Glutamatergic neuron (in vitro differentiated cells): ENCODE results near the gene SHH. TPM values are rescaled to one million over a fixed set of nuclear protein-coding genes. Genes with fewer than 3 reads are reported as not detected.

ENCODE experiments used
- DNase-seq: peaks from one replicate; pipeline ENCODE4 v3.0.0; 2022
- H3K27ac Mint-ChIP-seq: one replicate; pipeline ENCODE4 v1.8.0; 2020; ENCODE audit warnings: mild to moderate bottlenecking, mixed read lengths, inconsistent platforms; ENCODE audit not compliant: unreplicated experiment
- H3K27me3 Mint-ChIP-seq: one replicate; pipeline ENCODE4 v1.8.0; 2020; ENCODE audit warnings: mild to moderate bottlenecking, moderate library complexity, mixed read lengths, inconsistent platforms; ENCODE audit not compliant: unreplicated experiment
- H3K36me3 Mint-ChIP-seq: one replicate; pipeline ENCODE4 v1.8.0; 2020; ENCODE audit warnings: mild to moderate bottlenecking, mixed read lengths, inconsistent platforms; ENCODE audit not compliant: unreplicated experiment
- H3K4me1 Mint-ChIP-seq: one replicate; pipeline ENCODE4 v1.8.0; 2020; ENCODE audit warnings: mild to moderate bottlenecking, low read depth, mixed read lengths, inconsistent platforms; ENCODE audit not compliant: unreplicated experiment
- H3K4me3 Mint-ChIP-seq: one replicate; pipeline ENCODE4 v1.8.0; 2020; ENCODE audit warnings: mild to moderate bottlenecking, mixed read lengths, inconsistent platforms; ENCODE audit not compliant: unreplicated experiment
- H3K9me3 Mint-ChIP-seq: one replicate; pipeline ENCODE4 v1.8.0; 2020; ENCODE audit warnings: mild to moderate bottlenecking, moderate library complexity, mixed read lengths, inconsistent platforms; ENCODE audit not compliant: unreplicated experiment
- CTCF ChIP-seq: fragments of 200-600 bp; sonication (generic); IDR thresholded peaks from one replicate; pipeline ENCODE4 v1.5.0; 2021; ENCODE audit not compliant: partially characterized antibody, unreplicated experiment
- total RNA-seq: library from RNA; stranded (reverse); fragmentation: NEBNext Ultra II Directional; extraction: Animal tissue kit (Norgen Biotek cat#: 25700); gene quantifications from one replicate; pipeline ENCODE4 v1.2.1, GENCODE V29; 2021; ENCODE audit not compliant: unreplicated experiment

The SHH gene
- total RNA-seq, 1 donor from 2014 or later: not detected

- Mint-ChIP-seq H3K36me3 (no peaks in the 10 kb centered on the region), H3K4me1 (no peaks in the 10 kb centered on the region), H3K4me3 (no peak overlapping the region), H3K27me3 (peaks cover 2% of the 10 kb centered on the region), H3K27ac (no peak overlapping the region), H3K9me3 (no peaks in the 10 kb centered on the region)
- DNase-seq: no peak
- no peak for TF ChIP-seq CTCF
These were observed 31.8 kb upstream of the SHH start for GRCh38 chr7:155844019-155844453.

- Mint-ChIP-seq H3K27ac (no peak overlapping the region), H3K9me3 (no peaks in the 10 kb centered on the region)
- no peak for DNase-seq
These were observed 31.3 kb upstream of the SHH start for GRCh38 chr7:155843426-155844018.

DNA sequence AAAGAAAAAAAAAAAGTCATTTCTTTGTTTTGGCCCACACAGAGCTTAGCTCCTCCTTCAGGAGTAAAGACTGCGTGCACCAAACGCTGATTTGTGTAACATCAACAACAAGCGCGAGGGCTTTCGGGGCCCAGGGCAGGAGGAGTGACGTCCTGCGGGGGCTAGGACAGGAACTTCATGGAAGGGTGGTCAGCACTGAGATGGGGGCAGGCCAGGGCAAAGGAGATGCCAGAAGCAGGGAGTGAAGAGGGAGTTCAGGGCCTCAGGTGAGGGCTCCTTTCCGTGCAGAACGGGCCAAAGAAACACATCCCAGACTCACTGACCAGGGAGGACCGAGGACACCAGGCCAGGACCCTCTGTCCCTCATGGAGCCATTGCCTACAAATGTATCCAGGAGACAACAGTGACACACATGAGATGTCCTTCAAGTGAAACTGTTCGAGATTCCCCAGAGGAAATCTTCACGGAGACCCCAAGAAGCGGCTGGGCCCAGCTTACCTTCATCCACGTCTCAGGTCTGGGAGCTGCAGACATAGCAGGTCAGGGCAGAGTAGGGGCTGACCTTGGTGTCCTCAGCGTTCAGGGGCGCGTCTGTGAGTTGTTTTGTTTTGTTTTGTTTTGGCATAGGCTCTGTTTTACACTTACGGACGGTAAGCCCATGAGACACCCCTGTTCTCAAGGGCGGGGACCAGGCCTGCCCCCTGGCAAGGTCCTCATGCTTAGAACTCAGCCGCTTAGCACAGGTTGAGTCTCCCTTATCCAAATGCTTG, 30.4 kb upstream of the SHH start:
- no peak for DNase-seq
- Mint-ChIP-seq H3K36me3 (no peaks in the 10 kb centered on the region), H3K9me3 (no peaks in the 10 kb centered on the region), H3K4me1 (no peaks in the 10 kb centered on the region), H3K27ac (no peak overlapping the region), H3K27me3 (peaks cover 2% of the 10 kb centered on the region), H3K4me3 (no peak overlapping the region)
- TF ChIP-seq CTCF: no peak

More at GRCh38 chr7:155843426-155844018, 31.3 kb upstream of the SHH start:
- H3K36me3 Mint-ChIP-seq: no peaks in the 10 kb centered on the region
- TF ChIP-seq CTCF: no peak
- H3K4me1 Mint-ChIP-seq: no peaks in the 10 kb centered on the region
- no peak overlapping the region for H3K4me3 Mint-ChIP-seq
- H3K27me3 Mint-ChIP-seq: peaks cover 2% of the 10 kb centered on the region

DNA sequence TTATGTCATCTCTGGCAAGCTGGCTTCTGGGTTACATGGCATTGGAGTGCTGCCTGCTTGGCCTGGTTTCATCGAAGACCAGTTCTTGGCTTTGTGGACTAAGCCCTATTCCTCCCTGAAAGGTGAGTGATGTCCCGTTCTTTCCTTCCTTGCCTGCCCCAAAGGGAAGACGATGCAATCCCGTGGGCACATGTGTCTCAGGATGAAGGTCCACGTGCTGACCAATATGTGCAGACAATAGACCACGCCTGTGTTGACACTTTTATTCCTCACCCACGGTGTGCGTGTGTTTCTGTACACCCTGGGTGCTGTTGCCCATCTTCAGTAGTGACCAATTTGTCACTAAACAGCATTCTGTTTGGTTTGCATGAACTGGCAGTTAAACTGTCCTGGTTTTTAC, 28.6 kb upstream of the SHH start:
- DNase-seq: no peak
- Mint-ChIP-seq H3K9me3 (no peaks in the 10 kb centered on the region), H3K27me3 (peaks cover 2% of the 10 kb centered on the region), H3K36me3 (no peaks in the 10 kb centered on the region), H3K4me3 (no peak overlapping the region), H3K27ac (no peak overlapping the region), H3K4me1 (no peaks in the 10 kb centered on the region)
- TF ChIP-seq CTCF: no peak

- no peak overlapping the region for H3K27ac Mint-ChIP-seq
- peaks cover 2% of the 10 kb centered on the region for H3K27me3 Mint-ChIP-seq
- no peaks in the 10 kb centered on the region for H3K4me1 Mint-ChIP-seq
- H3K9me3 Mint-ChIP-seq: no peaks in the 10 kb centered on the region
- no peak for DNase-seq
- TF ChIP-seq CTCF: no peak
- H3K36me3 Mint-ChIP-seq: no peaks in the 10 kb centered on the region
- no peak overlapping the region for H3K4me3 Mint-ChIP-seq
These were observed 28.1 kb upstream of the SHH start for GRCh38 chr7:155840262-155840885.
